Kidney (tissue), 14 donors: ENCODE measurements around the gene GALNT3. TPM values are rescaled to one million over a fixed set of nuclear protein-coding genes. Genes with fewer than 3 reads are reported as not detected.

Source experiments
- DNase-seq, 5 donors: peaks; one replicate each; pipeline ENCODE4 v3.0.0-alpha.2; 2013 to 2020
- FAIRE-seq: peaks from 2 replicates; lab custom pipeline; 2012; peaks lifted over from hg19 to GRCh38; lab: Jason Lieb, UNC
- H3K27ac ChIP-seq, 2 donors: one replicate each; pipeline ENCODE4 v1.7.0; 2013; ENCODE audit warnings: low read depth in 2 of 2, low read length in 2 of 2, inconsistent platforms in 1 of 2
- H3K27me3 ChIP-seq: one replicate; pipeline ENCODE4 v1.7.1; 2013; ENCODE audit warnings: low read length, inconsistent platforms; ENCODE audit not compliant: control insufficient read depth, insufficient read depth
- H3K36me3 ChIP-seq, 3 donors: one replicate each; pipeline versions ENCODE4 v1.7.0 to v1.7.1; 2013; ENCODE audit warnings: low read length in 3 of 3, control low read depth in 1 of 3, inconsistent platforms in 1 of 3; ENCODE audit not compliant: insufficient read depth in 3 of 3, control insufficient read depth in 2 of 3
- H3K4me1 ChIP-seq, 3 donors: one replicate each; pipeline versions ENCODE4 v1.7.0 to v1.7.1; 2013; ENCODE audit warnings: low read length in 3 of 3, inconsistent platforms in 1 of 3, low read depth in 1 of 3; ENCODE audit not compliant: control insufficient read depth in 2 of 3, insufficient read depth in 2 of 3
- H3K4me3 ChIP-seq, 3 donors: one replicate each; pipeline versions ENCODE4 v1.7.0 to v1.8.1; 2013; ENCODE audit warnings: low read length in 3 of 3, control low read depth in 1 of 3, inconsistent platforms in 1 of 3
- H3K9ac ChIP-seq, 3 donors: one replicate each; pipeline versions ENCODE4 v1.7.0 to v1.7.1; 2013; ENCODE audit warnings: low read length in 3 of 3, control low read depth in 1 of 3, inconsistent platforms in 1 of 3
- H3K9me3 ChIP-seq, 3 donors: one replicate each; pipeline versions ENCODE4 v1.7.0 to v1.7.1; 2013; ENCODE audit warnings: low read length in 3 of 3, control low read depth in 1 of 3, inconsistent platforms in 1 of 3; ENCODE audit not compliant: control insufficient read depth in 2 of 3, insufficient read depth in 1 of 3
- CTCF ChIP-seq: IDR thresholded peaks from 3 replicates; pipeline ENCODE4 v1.5.1; 2012; ENCODE audit warnings: mild to moderate bottlenecking, moderate library complexity, borderline replicate concordance; ENCODE audit not compliant: insufficient read depth; ENCODE audit errors: extremely low read depth
- intact Hi-C: fragments of 100-400 bp; cut with DNase I; formaldehyde crosslinking; loops from one replicate; pipeline ENCODE4 v1.11.1; 2022
- polyA plus RNA-seq: library from polyadenylated mRNA; stranded (reverse); fragments of 350-450 nt; fragmentation: Illumina TruSeq; extraction: RNeasy Lipid Tissue Mini Kit (QIAGEN cat#74804); gene quantifications from one replicate; pipeline ENCODE4 v1.2.3, GENCODE V29; 2014; ENCODE audit warnings: low read depth, low replicate concordance; ENCODE audit not compliant: insufficient read depth
- total RNA-seq: library from RNA; stranded (reverse); fragmentation: NEBNext Ultra II Directional; extraction: Animal tissue kit (Norgen Biotek cat#: 25700); gene quantifications from one replicate; pipeline ENCODE4 v1.2.1, GENCODE V29; 2021
- donor health status: control.
- donor health status: control.
- donor health status: control.
- donor health status: control.
- donor health status: control.
- donor health status: DM: yes; HTN: yes; CAD: no.
- donor health status: Normal renal cell carcinoma (clear cell type).

GALNT3 gene
- total and polyA plus RNA-seq, 2 donors from 2014 or later: 8.8 to 38.6 TPM

- intact Hi-C loops: loop anchor here (10.0 kb wide), 1 partner anchor 294 kb away; no protein-coding TSS in a partner anchor
- FAIRE-seq: peak; percentile 90
- H3K9me3 ChIP-seq: no peaks in the 10 kb centered on the region
- H3K9ac ChIP-seq: no peak overlapping the region
- H3K4me3 ChIP-seq: no peak overlapping the region
- no peaks in the 10 kb centered on the region for H3K27me3 ChIP-seq
- peak; percentile 55 for TF ChIP-seq CTCF
- H3K36me3 ChIP-seq: no peaks in the 10 kb centered on the region
- H3K4me1 ChIP-seq: peaks cover 0 to 2% (median 0%) of the 10 kb centered on the region in 3 donors
- DNase-seq: peak in 4 of 5 donors; percentile 43 to 78 (median 54)
- no peak overlapping the region for H3K27ac ChIP-seq
These were observed 95.6 kb downstream of the GALNT3 start for GRCh38 chr2:165698444-165698884.

DNA sequence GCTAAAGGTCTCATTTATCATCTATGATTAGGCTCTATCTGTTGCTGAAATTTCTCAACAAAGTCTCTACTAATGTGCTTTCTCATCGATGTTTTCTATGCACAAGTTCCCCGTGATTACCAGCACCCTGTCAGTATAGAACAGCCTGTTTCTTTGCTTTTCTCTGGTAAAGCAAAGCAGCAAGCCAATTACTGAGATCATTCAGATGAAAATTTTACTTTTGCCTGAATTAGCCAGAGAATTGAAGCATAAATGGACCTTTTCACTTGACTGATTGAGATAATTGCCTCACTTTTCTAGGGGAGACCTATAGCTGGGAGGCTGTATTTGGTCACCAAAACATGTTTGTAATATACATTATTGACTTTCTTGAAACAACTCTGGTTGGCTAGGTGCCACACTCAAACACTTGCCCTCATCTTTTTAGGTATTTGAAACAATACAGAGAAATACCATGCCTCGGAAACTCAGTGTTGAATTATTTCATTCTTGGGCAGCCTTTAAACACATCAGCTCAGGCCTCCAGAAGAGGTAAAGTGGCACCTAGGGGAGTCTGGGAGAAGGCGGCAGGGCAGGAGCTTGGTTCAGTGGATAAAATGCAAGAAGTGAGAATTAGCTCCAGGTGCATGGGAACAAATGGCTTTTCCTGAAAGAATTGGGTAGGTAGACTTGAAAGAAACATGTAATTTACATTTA lies 96.2 kb downstream of the GALNT3 start:
- peak in 2 of 5 donors; percentile 21 to 27 for DNase-seq
- FAIRE-seq: no peak
- H3K36me3 ChIP-seq: no peaks in the 10 kb centered on the region
- no peaks in the 10 kb centered on the region for H3K9me3 ChIP-seq
- H3K4me1 ChIP-seq: peaks cover 0 to 2% (median 0%) of the 10 kb centered on the region in 3 donors
- no peaks in the 10 kb centered on the region for H3K27me3 ChIP-seq
- intact Hi-C loops: loop anchor here (10.0 kb wide), 1 partner anchor 293 kb away; no protein-coding TSS in a partner anchor
- H3K9ac ChIP-seq: no peak overlapping the region
- H3K4me3 ChIP-seq: no peak overlapping the region
- H3K27ac ChIP-seq: no peak overlapping the region
- no peak for TF ChIP-seq CTCF

Other genes starting within 250 kb of the GALNT3 start
- gene TTC21B, start 159.5 kb upstream of the GALNT3 start, total RNA-seq: 15.2 TPM
- gene TTC21B, start 159.5 kb upstream of the GALNT3 start, polyA plus RNA-seq: 8.4 TPM